Spleen (tissue), 3 donors: ENCODE results near the gene OR51E2.

Experiments used
- POLR2A ChIP-seq, 3 donors: fragments of 450-650 bp; IDR thresholded peaks; one replicate each; pipeline ENCODE4 v1.5.1; 2017; ENCODE audit warnings: antibody characterized with exemption in 3 of 3, mild to moderate bottlenecking in 1 of 3
- POLR2AphosphoS5 ChIP-seq, 3 donors: sonication (generic); formaldehyde crosslinking; IDR thresholded peaks; one replicate each; pipeline ENCODE4 v1.5.1; 2017; ENCODE audit warnings: antibody characterized with exemption in 3 of 3

GRCh38 chr11:4636136-4636535, 61.5 kb downstream of the OR51E2 start:
- TF ChIP-seq POLR2AphosphoS5 (IDR thresholded peaks at IDR 0.05) (no peak), POLR2A (IDR thresholded peaks at IDR 0.05) (no peak)
